GM11168 (cell line): ENCODE measurements around the gene ZSWIM5.
"Not testable (repeated sequence)": the region's sequence is repeated elsewhere in the genome, so short reads cannot be mapped to it uniquely, and the experiment has no call there.

ENCODE experiments used
- in situ Hi-C: fragments of 300-500 bp; cut with MboI; formaldehyde crosslinking; loops from one replicate; pipeline ENCODE4 v1.12.0; 2022; ENCODE audit warnings: low sequenced_read_pairs; ENCODE audit not compliant: unreplicated experiment

The ZSWIM5 gene

GRCh38 chr1:45101528-45101927 is 104.9 kb downstream of the ZSWIM5 start:
- in situ Hi-C loops: not testable (repeated sequence)

- in situ Hi-C loops: no loop called here
These were observed 108.5 kb downstream of the ZSWIM5 start for GRCh38 chr1:45097944-45098343.

GRCh38 chr1:45097079-45097478 is 109.3 kb downstream of the ZSWIM5 start:
- in situ Hi-C loops: no loop called here

- in situ Hi-C loops: no loop called here
These were observed 111.0 kb downstream of the ZSWIM5 start for GRCh38 chr1:45095450-45095849.

- in situ Hi-C loops: not testable (repeated sequence)
These were observed 112.0 kb downstream of the ZSWIM5 start for GRCh38 chr1:45094371-45094770.

GRCh38 chr1:45093334-45093733 is 113.1 kb downstream of the ZSWIM5 start:
- in situ Hi-C loops: no loop called here

- in situ Hi-C loops: no loop called here
These were observed 116.7 kb downstream of the ZSWIM5 start for GRCh38 chr1:45089711-45090110.

GRCh38 chr1:45084562-45084961 is 121.8 kb downstream of the ZSWIM5 start:
- in situ Hi-C loops: no loop called here

- in situ Hi-C loops: no loop called here
These were observed 126.9 kb downstream of the ZSWIM5 start for GRCh38 chr1:45079533-45079932.

GRCh38 chr1:45076959-45077358 is 129.4 kb downstream of the ZSWIM5 start:
- in situ Hi-C loops: not testable (repeated sequence)

GRCh38 chr1:45071567-45071966 is 134.8 kb downstream of the ZSWIM5 start:
- in situ Hi-C loops: no loop called here

- in situ Hi-C loops: no loop called here
These were observed 138.6 kb downstream of the ZSWIM5 start for GRCh38 chr1:45067806-45068205.

GRCh38 chr1:45065083-45065482 is 141.3 kb downstream of the ZSWIM5 start:
- in situ Hi-C loops: no loop called here

GRCh38 chr1:45062463-45062862 is 143.9 kb downstream of the ZSWIM5 start:
- in situ Hi-C loops: not testable (repeated sequence)

GRCh38 chr1:45059829-45060228 is 146.6 kb downstream of the ZSWIM5 start:
- in situ Hi-C loops: no loop called here

- in situ Hi-C loops: no loop called here
These were observed 148.9 kb downstream of the ZSWIM5 start for GRCh38 chr1:45057542-45057941.

- in situ Hi-C loops: no loop called here
These were observed 155.2 kb downstream of the ZSWIM5 start for GRCh38 chr1:45051005-45051772.

- in situ Hi-C loops: no loop called here
These were observed 159.4 kb downstream of the ZSWIM5 start for GRCh38 chr1:45047032-45047431.

GRCh38 chr1:45044916-45045315 is 161.5 kb downstream of the ZSWIM5 start:
- in situ Hi-C loops: no loop called here

GRCh38 chr1:45043094-45043493 is 163.3 kb downstream of the ZSWIM5 start:
- in situ Hi-C loops: no loop called here

GRCh38 chr1:45040297-45040696 is 166.1 kb downstream of the ZSWIM5 start:
- in situ Hi-C loops: no loop called here

- in situ Hi-C loops: no loop called here
These were observed 167.6 kb downstream of the ZSWIM5 start for GRCh38 chr1:45038661-45039364.
